ENCODE results near the gene TAF3.

TAF3 gene

DNA sequence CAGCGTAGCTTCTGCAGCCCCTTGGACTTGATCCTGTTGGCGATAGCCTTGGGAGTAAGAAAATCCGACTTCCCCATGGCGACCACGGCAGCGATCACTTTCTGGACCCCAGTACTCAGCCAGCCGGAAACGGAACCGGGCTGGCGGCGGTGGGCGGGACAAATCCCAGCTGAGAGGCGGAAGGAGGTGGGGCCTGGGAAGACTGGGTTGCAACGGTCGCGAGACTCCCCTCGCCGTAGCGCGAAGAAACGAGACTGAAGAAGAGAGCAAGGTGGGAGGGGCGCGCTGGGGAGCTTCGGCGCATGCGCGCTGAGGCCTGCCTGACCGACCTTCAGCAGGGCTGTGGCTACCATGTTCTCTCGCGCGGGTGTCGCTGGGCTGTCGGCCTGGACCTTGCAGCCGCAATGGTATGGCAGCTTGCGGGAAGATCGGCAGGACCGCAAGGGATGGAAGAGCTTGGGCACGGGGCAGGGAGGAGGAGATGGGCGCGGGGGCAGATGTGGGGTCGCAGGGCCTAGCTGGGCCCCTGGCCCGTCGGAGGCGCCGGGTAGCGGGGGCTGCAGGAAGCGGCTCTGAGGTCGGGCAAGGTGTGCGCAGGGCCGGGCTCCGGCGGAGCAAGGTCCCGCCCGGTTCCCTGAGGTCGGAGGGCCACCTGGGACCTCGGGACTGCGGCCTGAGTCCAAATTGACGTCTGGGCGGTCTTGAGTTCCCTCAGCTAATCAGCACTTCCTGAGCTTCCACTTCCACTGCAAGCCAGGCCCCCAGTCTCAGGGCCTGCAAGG is 30.3 kb upstream of the TAF3 start, which contains the start of the genes ATP5F1C and KIN:
TSS of gene ATP5F1C (plus strand) at position 321 of the 782 bp plus-strand sequence. CDS start at position 352, 31 bp downstream.
TSS of gene KIN (minus strand) at position 137 of the 782 bp plus-strand sequence. CDS start at position 77, 60 bp downstream.
- peaks cover 17% of the 10 kb centered on the region for H3K36me3 ChIP-seq
- H3K27me3 ChIP-seq: no peaks in the 10 kb centered on the region
- H3K4me1 ChIP-seq: no peaks in the 10 kb centered on the region; the same call in 1 of the 2 replicates
- no peaks in the 10 kb centered on the region for H3K9me3 ChIP-seq
- peak within 1 kb of the TSS; percentile 69 for H3K4me3 ChIP-seq (ENCODE audit: low read depth, low read length)
- peak; percentile 96 for DNase-seq
- TF ChIP-seq, protein P1, sequence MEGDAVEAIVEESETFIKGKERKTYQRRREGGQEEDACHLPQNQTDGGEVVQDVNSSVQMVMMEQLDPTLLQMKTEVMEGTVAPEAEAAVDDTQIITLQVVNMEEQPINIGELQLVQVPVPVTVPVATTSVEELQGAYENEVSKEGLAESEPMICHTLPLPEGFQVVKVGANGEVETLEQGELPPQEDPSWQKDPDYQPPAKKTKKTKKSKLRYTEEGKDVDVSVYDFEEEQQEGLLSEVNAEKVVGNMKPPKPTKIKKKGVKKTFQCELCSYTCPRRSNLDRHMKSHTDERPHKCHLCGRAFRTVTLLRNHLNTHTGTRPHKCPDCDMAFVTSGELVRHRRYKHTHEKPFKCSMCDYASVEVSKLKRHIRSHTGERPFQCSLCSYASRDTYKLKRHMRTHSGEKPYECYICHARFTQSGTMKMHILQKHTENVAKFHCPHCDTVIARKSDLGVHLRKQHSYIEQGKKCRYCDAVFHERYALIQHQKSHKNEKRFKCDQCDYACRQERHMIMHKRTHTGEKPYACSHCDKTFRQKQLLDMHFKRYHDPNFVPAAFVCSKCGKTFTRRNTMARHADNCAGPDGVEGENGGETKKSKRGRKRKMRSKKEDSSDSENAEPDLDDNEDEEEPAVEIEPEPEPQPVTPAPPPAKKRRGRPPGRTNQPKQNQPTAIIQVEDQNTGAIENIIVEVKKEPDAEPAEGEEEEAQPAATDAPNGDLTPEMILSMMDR (IDR thresholded peaks at IDR 0.05; ENCODE audit: low read depth, low read length): no peak

DNA sequence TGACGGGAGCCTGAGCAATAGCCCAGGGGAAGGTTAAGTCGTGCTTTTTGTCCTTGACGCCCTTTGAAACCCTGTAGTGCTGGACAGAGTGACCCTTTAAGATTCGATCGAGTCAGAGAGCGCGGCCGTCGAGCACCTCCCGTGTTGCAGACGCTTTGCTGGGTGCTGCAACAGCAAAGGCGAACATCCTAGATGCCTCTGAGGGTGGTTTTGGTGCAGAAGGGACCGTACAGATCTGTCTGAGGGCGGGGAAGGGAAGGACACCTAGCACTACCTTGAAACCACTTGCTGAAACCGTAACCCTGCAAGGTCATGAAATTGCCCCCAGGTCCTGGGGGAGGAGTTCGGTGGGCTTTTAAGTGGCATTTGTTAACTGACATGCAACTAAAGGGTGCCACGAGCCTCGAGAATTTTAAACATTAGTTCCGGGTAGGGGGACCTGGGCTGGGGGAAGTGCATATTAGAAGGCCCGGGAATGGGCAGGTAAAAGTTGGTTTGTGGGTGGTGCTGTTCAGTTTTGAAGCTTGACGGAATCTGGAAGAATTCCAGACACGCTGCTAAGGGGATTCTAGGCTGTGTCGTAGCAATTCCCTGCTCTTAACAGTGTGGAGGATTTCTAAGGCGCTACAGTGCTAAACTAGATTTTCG is 29.5 kb upstream of the TAF3 start:
- DNase-seq: no peak

DNA sequence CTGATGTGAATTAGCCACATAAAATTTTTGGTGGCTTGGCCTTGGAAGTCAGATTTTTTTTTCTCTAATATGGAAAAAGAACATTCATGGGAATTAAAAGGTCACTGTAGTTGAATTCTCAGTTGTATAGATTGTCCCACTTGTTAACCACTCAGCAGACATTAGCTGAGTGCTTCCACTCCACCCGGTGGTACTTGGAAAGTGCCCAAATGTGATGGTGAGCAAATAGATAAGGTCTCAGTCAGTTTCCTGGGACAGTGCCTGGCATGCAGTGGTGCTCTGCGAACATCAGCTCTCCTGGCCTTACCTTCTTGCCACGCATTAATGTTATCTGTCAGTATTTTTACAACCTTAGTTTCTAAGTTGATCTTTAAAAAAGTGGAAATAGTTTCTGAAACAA is 28.9 kb upstream of the TAF3 start:
- Histone ChIP-seq H3K4me1 (no peaks in the 10 kb centered on the region; the same call in 1 of the 2 replicates), H3K36me3 (peaks cover 17% of the 10 kb centered on the region), H3K27me3 (no peaks in the 10 kb centered on the region), H3K9me3 (no peaks in the 10 kb centered on the region), H3K4me3 (ENCODE audit: low read depth, low read length) (peak overlapping the region; percentile 69)
- TF ChIP-seq, protein P1 (IDR thresholded peaks at IDR 0.05; ENCODE audit: low read depth, low read length): no peak
- DNase-seq: peak; percentile 60

More for the DNA sequence above, 29.5 kb upstream of the TAF3 start:
- H3K4me1 ChIP-seq: no peaks in the 10 kb centered on the region; the same call in 1 of the 2 replicates
- H3K9me3 ChIP-seq: no peaks in the 10 kb centered on the region
- TF ChIP-seq, protein P1 (IDR thresholded peaks at IDR 0.05; ENCODE audit: low read depth, low read length): no peak
- H3K4me3 ChIP-seq (ENCODE audit: low read depth, low read length): peak overlapping the region; percentile 69
- no peaks in the 10 kb centered on the region for H3K27me3 ChIP-seq
- peaks cover 17% of the 10 kb centered on the region for H3K36me3 ChIP-seq

DNA sequence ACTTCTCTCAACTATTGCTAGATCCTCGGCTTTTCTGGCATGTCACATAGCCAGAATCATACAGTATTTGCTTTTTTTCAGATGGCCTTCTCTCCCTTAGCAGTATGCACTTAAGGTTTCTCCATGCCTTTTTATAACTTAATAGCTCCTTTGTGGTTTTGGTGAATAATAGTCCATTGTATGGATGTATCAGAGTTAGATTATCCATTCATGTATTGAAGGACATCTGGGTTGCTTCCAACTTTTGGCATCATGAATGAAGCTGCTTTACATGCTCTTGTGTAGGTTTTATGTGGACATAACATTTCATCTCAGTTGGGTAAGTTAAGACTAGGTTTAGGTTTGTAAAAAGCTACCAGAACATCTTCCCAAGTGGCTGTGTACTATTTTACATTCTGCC is 25.8 kb upstream of the TAF3 start:
- TF ChIP-seq, protein P1 (IDR thresholded peaks at IDR 0.05; ENCODE audit: low read depth, low read length): no peak
- peaks cover 31% of the 10 kb centered on the region for H3K36me3 ChIP-seq
- H3K4me1 ChIP-seq: no peaks in the 10 kb centered on the region; the same call in 1 of the 2 replicates
- no peaks in the 10 kb centered on the region for H3K9me3 ChIP-seq
- no peak overlapping the region for H3K4me3 ChIP-seq (ENCODE audit: low read depth, low read length)
- H3K27me3 ChIP-seq: no peaks in the 10 kb centered on the region
- no peak for DNase-seq

DNA sequence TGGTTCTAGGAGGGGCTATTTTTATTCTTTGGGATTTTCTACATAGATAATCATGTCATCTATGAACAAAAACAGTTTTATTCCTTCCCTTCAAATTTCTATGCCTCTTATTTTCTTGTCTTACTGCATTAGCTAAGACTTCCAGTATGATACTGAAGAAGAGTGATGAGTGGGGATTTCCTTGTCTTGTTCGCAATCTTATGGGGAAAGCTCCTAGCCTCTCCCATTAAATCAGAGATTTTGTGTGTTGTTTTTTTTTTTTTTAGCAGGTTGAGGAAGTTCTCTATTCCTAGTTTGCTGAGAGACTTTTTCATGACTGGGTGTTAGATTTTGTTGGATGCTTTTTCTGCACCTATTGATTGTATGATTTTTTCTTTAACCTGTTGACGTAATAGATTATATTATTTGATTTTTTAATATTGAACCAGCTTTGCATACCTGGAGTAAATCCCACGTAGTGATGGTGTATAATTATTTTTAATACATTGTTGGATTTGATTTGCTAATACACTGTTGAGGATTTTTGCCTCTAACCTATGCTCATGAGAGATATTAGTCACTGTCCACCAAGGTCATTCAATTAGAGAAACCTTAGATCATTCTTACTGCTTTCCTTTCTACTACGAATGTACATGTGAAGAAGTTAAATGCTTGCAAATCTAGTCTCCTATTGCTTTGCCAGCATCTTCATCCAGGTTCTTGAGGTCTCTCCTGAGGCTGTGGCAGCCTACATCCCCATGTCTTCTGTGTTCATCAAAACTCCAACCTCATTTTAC is 23.9 kb upstream of the TAF3 start:
- no peak for DNase-seq

More for the DNA sequence above, 23.9 kb upstream of the TAF3 start:
- peaks cover 48% of the 10 kb centered on the region for H3K36me3 ChIP-seq
- H3K9me3 ChIP-seq: no peaks in the 10 kb centered on the region
- no peaks in the 10 kb centered on the region for H3K27me3 ChIP-seq
- TF ChIP-seq, protein P1 (IDR thresholded peaks at IDR 0.05; ENCODE audit: low read depth, low read length): no peak
- no peaks in the 10 kb centered on the region; the same call in 1 of the 2 replicates for H3K4me1 ChIP-seq
- H3K4me3 ChIP-seq (ENCODE audit: low read depth, low read length): no peak overlapping the region

Measured in BE2C (cell line).